ENCODE results near the gene LRRC7. TPM values are rescaled to one million over a fixed set of nuclear protein-coding genes. Genes with fewer than 3 reads are reported as not detected.

Gene LRRC7
- total and polyA plus RNA-seq, 2 experiments from 2014 or later: 1.2 TPM; not detected in 1

GRCh38 chr1:69920426-69920825, 352.7 kb downstream of the LRRC7 start (continued):
- TF ChIP-seq REST (IDR thresholded peaks at IDR 0.05; ENCODE audit: unreplicated experiment) (no peak), JUNB (IDR thresholded peaks at IDR 0.05; ENCODE audit: unreplicated experiment) (no peak), CREB1 (CRISPR knock-in tag; IDR thresholded peaks at IDR 0.05; ENCODE audit: low read depth) (no peak)

- peaks cover 1% of the 10 kb centered on the region for H3K9me3 Mint-ChIP-seq
- ATAC-seq (no peak), DNase-seq (ENCODE audit: low spot score) (no peak)
- no peaks in the 10 kb centered on the region for H4K20me1 ChIP-seq (replicated peaks; ENCODE audit: insufficient read depth)
- no peaks in the 10 kb centered on the region for H3K4me1 ChIP-seq (ENCODE audit: insufficient read depth)
- no peaks in the 10 kb centered on the region for H3K27me3 ChIP-seq (ENCODE audit: insufficient read depth)
- no peaks in the 10 kb centered on the region; the same call in 1 of the 2 replicates for H3K36me3 ChIP-seq (ENCODE audit: insufficient read depth)
- H2AFZ ChIP-seq: no peak overlapping the region
- no peak overlapping the region for H3K4me2 ChIP-seq
- no peaks in the 10 kb centered on the region for H3K9me2 ChIP-seq (ENCODE audit: insufficient read depth)
- peaks cover under 1% of the 10 kb centered on the region for H3K27me3 Mint-ChIP-seq (ENCODE audit: insufficient read depth, low read depth, poor library complexity)
- H3F3A ChIP-seq (replicated peaks; ENCODE audit: low read depth): no peaks in the 10 kb centered on the region
- no peaks in the 10 kb centered on the region for H3K4me1 Mint-ChIP-seq
- no peak overlapping the region for H3K27ac Mint-ChIP-seq
- no peak overlapping the region for H3K4me3 ChIP-seq
- no peaks in the 10 kb centered on the region for H3K79me2 ChIP-seq (replicated peaks; ENCODE audit: insufficient read depth)
- no peak overlapping the region for H3K27ac ChIP-seq (ENCODE audit: low read depth)
- H3K36me3 Mint-ChIP-seq (ENCODE audit: low read depth): no peaks in the 10 kb centered on the region
- no peak overlapping the region for H3K4me3 Mint-ChIP-seq
- TF ChIP-seq ZNF462 (CRISPR knock-in tag; IDR thresholded peaks at IDR 0.05) (no peak), EZH2 (IDR thresholded peaks at IDR 0.05; ENCODE audit: low read depth, unreplicated experiment) (no peak), ZNF331 (CRISPR knock-in tag; IDR thresholded peaks at IDR 0.05; ENCODE audit: low read depth) (no peak), CTCF (conservative IDR thresholded peaks at IDR 0.05; ENCODE audit: low read depth in 2 of 2) (no peak), NANOG (IDR thresholded peaks at IDR 0.05; ENCODE audit: borderline replicate concordance) (no peak), JUNB (IDR thresholded peaks at IDR 0.05; ENCODE audit: unreplicated experiment) (no peak), ZNF114 (CRISPR knock-in tag; IDR thresholded peaks at IDR 0.05) (no peak), REST (IDR thresholded peaks at IDR 0.05; ENCODE audit: unreplicated experiment) (no peak)
Measured at GRCh38 chr1:69921486-69921885, 353.8 kb downstream of the LRRC7 start.
